Chondrocyte (in vitro differentiated cells): Measurements from ENCODE around the gene RNF41. TPM values are rescaled to one million over a fixed set of nuclear protein-coding genes. Genes with fewer than 3 reads are reported as not detected.

Source experiments
- DNase-seq: peaks from one replicate; pipeline ENCODE4 v3.0.0; 2021; ENCODE audit warnings: mixed read lengths, low spot score
- H3K27ac Mint-ChIP-seq: one replicate; pipeline ENCODE4 v1.8.0; 2021; ENCODE audit warnings: mild to moderate bottlenecking, moderate library complexity, mixed read lengths; ENCODE audit not compliant: unreplicated experiment
- H3K27me3 Mint-ChIP-seq: 2 replicates; pipeline ENCODE4 v1.8.0; 2021; ENCODE audit warnings: low read depth, mixed read lengths
- H3K36me3 Mint-ChIP-seq: 2 replicates; pipeline ENCODE4 v1.8.0; 2021; ENCODE audit warnings: low read depth, mixed read lengths
- H3K4me1 Mint-ChIP-seq: 2 replicates; pipeline ENCODE4 v1.8.0; 2021; ENCODE audit warnings: low read depth, mild to moderate bottlenecking, mixed read lengths
- H3K4me3 Mint-ChIP-seq: one replicate; pipeline ENCODE4 v1.8.0; 2021; ENCODE audit warnings: mild to moderate bottlenecking, moderate library complexity, mixed read lengths; ENCODE audit not compliant: unreplicated experiment
- H3K9me3 Mint-ChIP-seq: 2 replicates; pipeline ENCODE4 v1.8.0; 2021; ENCODE audit warnings: low read depth, mixed read lengths
- CTCF ChIP-seq: fragments of 200-600 bp; sonication (generic); IDR thresholded peaks from 2 replicates; pipeline ENCODE4 v1.5.0; 2021; ENCODE audit warnings: antibody characterized with exemption, mild to moderate bottlenecking, moderate library complexity
- total RNA-seq: library from RNA; stranded (reverse); gene quantifications from 3 replicates; pipeline ENCODE4 v1.2.1, GENCODE V29; 2021

Gene RNF41
- total RNA-seq, 1 donor from 2014 or later = 103 TPM

- no peaks in the 10 kb centered on the region for H3K27me3 Mint-ChIP-seq
- no peaks in the 10 kb centered on the region for H3K9me3 Mint-ChIP-seq
- H3K36me3 Mint-ChIP-seq = peaks cover 48% of the 10 kb centered on the region
- H3K4me3 Mint-ChIP-seq = no peak overlapping the region
- H3K4me1 Mint-ChIP-seq = no peaks in the 10 kb centered on the region
- H3K27ac Mint-ChIP-seq = no peak overlapping the region
- TF ChIP-seq CTCF = no peak
- no peak for DNase-seq
Observed at GRCh38 chr12:56208006-56208405, 13.7 kb downstream of the RNF41 start.

- no peak for DNase-seq
- TF ChIP-seq CTCF = peak; percentile 76
- Mint-ChIP-seq H3K4me1 (no peaks in the 10 kb centered on the region), H3K27me3 (no peaks in the 10 kb centered on the region), H3K27ac (no peak overlapping the region), H3K9me3 (no peaks in the 10 kb centered on the region), H3K4me3 (no peak overlapping the region), H3K36me3 (peaks cover 44% of the 10 kb centered on the region)
Observed at GRCh38 chr12:56206452-56207166, 15.1 kb downstream of the RNF41 start.

- H3K4me3 Mint-ChIP-seq = no peak overlapping the region
- H3K27me3 Mint-ChIP-seq = no peaks in the 10 kb centered on the region
- peak; percentile 26 for TF ChIP-seq CTCF
- no peaks in the 10 kb centered on the region for H3K4me1 Mint-ChIP-seq
- peaks cover 38% of the 10 kb centered on the region for H3K36me3 Mint-ChIP-seq
- DNase-seq = no peak
- no peak overlapping the region for H3K27ac Mint-ChIP-seq
- no peaks in the 10 kb centered on the region for H3K9me3 Mint-ChIP-seq
Observed at GRCh38 chr12:56205445-56205844, 16.3 kb downstream of the RNF41 start.

GRCh38 chr12:56204275-56204674, 17.4 kb downstream of the RNF41 start:
- Mint-ChIP-seq H3K4me1 (no peaks in the 10 kb centered on the region), H3K36me3 (peaks cover 31% of the 10 kb centered on the region), H3K9me3 (no peaks in the 10 kb centered on the region), H3K4me3 (no peak overlapping the region), H3K27me3 (no peaks in the 10 kb centered on the region), H3K27ac (no peak overlapping the region)
- TF ChIP-seq CTCF = no peak
- no peak for DNase-seq

- Mint-ChIP-seq H3K27me3 (no peaks in the 10 kb centered on the region), H3K36me3 (peaks cover 27% of the 10 kb centered on the region), H3K4me1 (peaks cover 6% of the 10 kb centered on the region), H3K27ac (no peak overlapping the region), H3K9me3 (no peaks in the 10 kb centered on the region), H3K4me3 (no peak overlapping the region)
- DNase-seq = no peak
- TF ChIP-seq CTCF = no peak
Observed at GRCh38 chr12:56202838-56203237, 18.9 kb downstream of the RNF41 start.
